GM12878 (cell line): ENCODE results near the gene DNASE1L3. TPM values are rescaled to one million over a fixed set of nuclear protein-coding genes. Genes with fewer than 3 reads are reported as not detected.

Experiments
- ATAC-seq: fragments of 200-7000 bp; cut with Tn5 transposase; 3 replicates; pipeline ENCODE4 v1.9.1; 2020; ENCODE audit warnings: mild to moderate bottlenecking, moderate library complexity
- BruUV-seq: library from RNA; stranded (reverse); fragments of 400-500 nt; replicated peaks from 2 replicates; lab custom pipeline; 2021; lab: Mats Ljungman, UMichigan
- CTCF ChIA-PET: fragments of 300-600 bp; sonication (Branson Sonifier 250); formaldehyde crosslinking; extraction: SDS; loops from one replicate; lab custom pipeline; 2021; ENCODE audit warnings: inconsistent platforms; lab: Yijun Ruan, JAX
- POLR2A ChIA-PET: fragments of 350-600 bp; formaldehyde crosslinking; extraction: SDS; loops from one replicate; lab custom pipeline; 2021; ENCODE audit warnings: inconsistent platforms; lab: Charles Lee
- RAD21 ChIA-PET: fragments of 300-600 bp; sonication (Branson Sonifier 250); formaldehyde crosslinking; loops from one replicate; lab custom pipeline; 2023; ENCODE audit warnings: antibody characterized with exemption; ENCODE audit not compliant: unreplicated experiment; lab: Charles Lee
- SMC1A ChIA-PET: fragments of 300-600 bp; sonication (Branson Sonifier 250); formaldehyde crosslinking; loops from one replicate; lab custom pipeline; 2023; ENCODE audit not compliant: unreplicated experiment, uncharacterized antibody; lab: Charles Lee
- DNase-seq: peaks from one replicate; pipeline ENCODE4 v3.0.0-alpha.2; 2011; ENCODE audit warnings: low read depth, low spot score
- FAIRE-seq: peaks from 3 replicates; lab custom pipeline; 2011; peaks lifted over from hg19 to GRCh38; lab: Jason Lieb, UNC
- H2AFZ ChIP-seq: 2 replicates; pipeline ENCODE4 v1.6.0; 2011; ENCODE audit warnings: low read depth, low read length, control low read depth; ENCODE audit not compliant: control insufficient read depth
- H3K27ac ChIP-seq: 2 replicates; pipeline ENCODE4 v1.5.1; 2011; ENCODE audit warnings: control low read depth; ENCODE audit not compliant: control insufficient read depth, insufficient read depth
- H3K27me3 ChIP-seq, 2 experiments: replicated peaks in 1 of 2; 2 replicates each; pipeline versions ENCODE4 v1.6.0 to v1.6.1; 2011; ENCODE audit warnings: low read length in 1 of 2; ENCODE audit not compliant: control insufficient read depth in 2 of 2, insufficient read depth in 2 of 2
- H3K36me3 ChIP-seq, 2 experiments: 2 replicates each; pipeline ENCODE4 v1.5.1; 2011; ENCODE audit warnings: low read length in 1 of 2; ENCODE audit not compliant: control insufficient read depth in 2 of 2, insufficient read depth in 2 of 2
- H3K4me1 ChIP-seq: 2 replicates; pipeline ENCODE4 v1.6.1; 2011; ENCODE audit warnings: mild to moderate bottlenecking, low read length, moderate library complexity, mixed read lengths; ENCODE audit not compliant: control insufficient read depth, insufficient read depth
- H3K4me2 ChIP-seq: 2 replicates; pipeline ENCODE4 v1.6.0; 2011; ENCODE audit warnings: control low read depth; ENCODE audit not compliant: control insufficient read depth, insufficient read depth
- H3K4me3 ChIP-seq: fragments of 200-600 bp; sonication (generic); 2 replicates; pipeline ENCODE4 v1.5.1; 2016
- H3K79me2 ChIP-seq: 2 replicates; pipeline ENCODE4 v1.6.0; 2011; ENCODE audit warnings: low read length; ENCODE audit not compliant: control insufficient read depth, insufficient read depth
- H3K9ac ChIP-seq: 2 replicates; pipeline ENCODE4 v1.8.0; 2011; ENCODE audit warnings: low read length, control low read depth, mixed read lengths; ENCODE audit not compliant: control insufficient read depth, insufficient read depth
- H3K9me3 ChIP-seq: replicated peaks from 3 replicates; pipeline ENCODE4 v1.5.1; 2011; ENCODE audit warnings: mild to moderate bottlenecking, low read length; ENCODE audit not compliant: control insufficient read depth, insufficient read depth
- H4K20me1 ChIP-seq: 2 replicates; pipeline ENCODE4 v1.6.0; 2011; ENCODE audit not compliant: control insufficient read depth, insufficient read depth
- FOXM1 ChIP-seq: IDR thresholded peaks from 2 replicates; pipeline ENCODE4 v1.6.1; 2012; ENCODE audit warnings: low read depth, mild to moderate bottlenecking, inconsistent platforms, low read length, moderate library complexity
- PML ChIP-seq: IDR thresholded peaks from 2 replicates; pipeline ENCODE4 v1.6.1; 2012; ENCODE audit warnings: low read length, inconsistent platforms
- POU2F2 ChIP-seq: IDR thresholded peaks from 3 replicates; pipeline ENCODE4 v1.6.1; 2011; ENCODE audit warnings: low read depth, mild to moderate bottlenecking, low read length, borderline replicate concordance
- RUNX3 ChIP-seq: IDR thresholded peaks from 2 replicates; pipeline ENCODE4 v1.6.1; 2012; ENCODE audit warnings: low read length, inconsistent platforms
- SMARCA5 ChIP-seq: fragments of 450-650 bp; IDR thresholded peaks from 2 replicates; pipeline ENCODE4 v1.6.1; 2017; ENCODE audit warnings: mild to moderate bottlenecking
- YBX1 ChIP-seq: fragments of 450-650 bp; IDR thresholded peaks from 2 replicates; pipeline ENCODE4 v1.6.1; 2016; ENCODE audit warnings: antibody characterized with exemption
- WGBS: methylation state at CpG from one replicate; pipeline ENCODE4 v1.1.6; 2016; ENCODE audit warnings: low lambda C conversion rate; ENCODE audit not compliant: insufficient replicate concordance, insufficient coverage; ENCODE audit errors: missing lambda C conversion rate; 5-methylcytosine and 5-hydroxymethylcytosine counted together
- in situ Hi-C: fragments of 300-500 bp; cut with MboI; formaldehyde crosslinking; loops from 9 replicates; pipeline ENCODE4 v1.14.3; 2018; ENCODE audit warnings: mixed read lengths
- intact Hi-C: fragments of 100-400 bp; cut with micrococcal nuclease; formaldehyde crosslinking; loops from one replicate; pipeline ENCODE4 v1.14.2; 2022; ENCODE audit not compliant: unreplicated experiment
- polyA plus RNA-seq, 11 experiments: library from polyadenylated mRNA; depleted of rRNA in 4 of 11; unstranded in 6 of 11; stranded (reverse) in 5 of 11; fragments of >200 nt; fragmentation: Nextera tagmentation in 4 of 11; fragmentation: Illumina TruSeq in 1 of 11; extraction: Ambion mirVana in 4 of 11; extraction: Trizol in 1 of 11; gene quantifications; 1 replicate in 1 of 11; 2 replicates in 10 of 11; pipeline versions ENCODE4 v1.2.1 to v1.2.3, GENCODE V29; 2011 to 2016; ENCODE audit warnings: inconsistent platforms in 2 of 11, missing spikeins in 2 of 11, low read depth in 1 of 11
- total RNA-seq, 4 experiments: library from RNA; depleted of rRNA in 3 of 4; stranded (reverse); fragments of >200 nt in 3 of 4; fragmentation: Illumina TruSeq in 1 of 4; extraction: Trizol in 1 of 4; gene quantifications; 2 replicates each; pipeline versions ENCODE4 v1.2.1 to v1.2.3, GENCODE V29; 2013 to 2021
- TF ChIP-seq, protein P1 (sequence below): fragments of 450-650 bp; formaldehyde crosslinking; IDR thresholded peaks from 2 replicates; pipeline ENCODE4 v1.4.0; 2022; ENCODE audit warnings: mild to moderate bottlenecking, moderate library complexity
- TF ChIP-seq, protein P2 (sequence below): fragments of 450-650 bp; IDR thresholded peaks from 2 replicates; pipeline ENCODE4 v1.6.1; 2017; ENCODE audit warnings: low read depth, mild to moderate bottlenecking, moderate library complexity

The DNASE1L3 gene
- total and polyA plus RNA-seq, 10 of the 15 experiments (the other 5 are each of a cell fraction or from before 2014, with no cell fraction given), result 3.2 to 72.1 (median 6.3) TPM

- in situ Hi-C loops, result loop anchor here (25.0 kb wide), 1 partner anchor 1171 kb away; no protein-coding TSS in a partner anchor
- RAD21 ChIA-PET, result interaction anchor here (0.7 to 11.9 kb wide), 17 partner anchors 9 to 550 kb away, joined by 3 to 285 read pairs (median 16); partner anchors contain the start of genes ABHD6, HTD2 and RPP14
Observed at GRCh38 chr3:58216496-58217195, 5.9 kb upstream of the DNASE1L3 start.

DNA sequence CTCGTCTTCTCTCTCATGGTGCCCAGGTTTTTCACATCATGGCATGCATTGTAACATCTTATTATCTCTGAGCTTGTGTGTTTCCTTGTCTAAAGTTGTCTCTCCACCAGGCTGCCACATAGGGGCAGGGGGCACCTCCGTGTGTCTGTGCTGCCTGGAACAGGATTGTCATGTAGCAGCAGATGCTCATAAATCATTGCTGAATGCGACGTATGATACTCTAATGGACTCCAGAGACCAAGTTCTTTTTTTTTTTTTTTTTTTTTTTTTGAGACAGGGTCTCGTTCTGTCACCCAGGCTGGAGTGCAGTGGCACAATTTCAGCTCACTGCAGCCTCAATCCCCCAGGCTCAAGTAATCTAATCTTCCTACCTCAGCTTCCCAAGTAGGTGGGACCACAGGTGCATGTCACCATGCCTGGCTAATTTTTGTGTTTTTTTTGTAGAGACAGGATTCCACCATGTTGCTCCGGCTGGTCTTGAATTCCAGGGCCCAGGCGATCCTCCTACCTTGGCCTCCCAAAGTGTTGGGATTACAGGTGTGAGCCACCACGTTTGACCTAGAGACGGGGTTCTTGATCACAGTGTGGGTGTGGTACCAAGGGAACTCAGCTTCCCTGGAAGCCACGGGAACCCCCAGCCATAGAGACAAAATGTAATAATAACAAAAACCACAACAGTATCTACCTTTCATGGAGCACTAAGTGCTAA lies 4.7 kb upstream of the DNASE1L3 start:
- H3K9me3 ChIP-seq, result no peaks in the 10 kb centered on the region; the same call in 2 of the 3 replicates
- RAD21 ChIA-PET, result interaction anchor here (0.6 to 11.9 kb wide), 14 partner anchors 8 to 206 kb away, joined by 3 to 285 read pairs (median 8); partner anchors contain the start of genes ABHD6, HTD2 and RPP14
- in situ Hi-C loops, result loop anchor here (25.0 kb wide), 1 partner anchor 1172 kb away; no protein-coding TSS in a partner anchor
- CTCF ChIA-PET, result interaction anchor here (1.3 to 13.5 kb wide), 9 partner anchors 7 to 92 kb away, joined by 4 to 655 read pairs (median 10); partner anchors contain the start of genes ABHD6, HTD2 and RPP14
- POLR2A ChIA-PET, result interaction anchor here (0.6 to 15.5 kb wide), 6 partner anchors 8 to 38 kb away, joined by 3 to 491 read pairs (median 6); partner anchors contain the start of gene ABHD6
- intact Hi-C loops, result loop anchor here (2.0 kb wide), 2 partner anchors 15 to 21 kb away; partner anchors contain the start of gene ABHD6
- ATAC-seq, result peak; percentile 2
- H3K4me3 ChIP-seq, result no peak overlapping the region
- H3K9ac ChIP-seq, result peak overlapping the region; percentile 11
- DNase-seq, result no peak
- SMC1A ChIA-PET, result interaction anchor here (0.9 to 14.2 kb wide), 11 partner anchors 9 to 199 kb away, joined by 3 to 510 read pairs (median 7); partner anchors contain the start of genes HTD2 and RPP14
- H4K20me1 ChIP-seq, result no peaks in the 10 kb centered on the region
- TSS peak; percentile 84 for BruUV-seq
- H3K27ac ChIP-seq, result peak overlapping the region; percentile 83
- 35% methylated on average over 9 of the region's 10 CpGs for WGBS
- H2AFZ ChIP-seq, result no peak overlapping the region
- H3K4me2 ChIP-seq, result peak overlapping the region; percentile 81
- no peaks in the 10 kb centered on the region for H3K27me3 ChIP-seq
- no peaks in the 10 kb centered on the region for H3K79me2 ChIP-seq
- FAIRE-seq, result no peak
- peaks cover 56% of the 10 kb centered on the region for H3K4me1 ChIP-seq
- no peaks in the 10 kb centered on the region for H3K36me3 ChIP-seq
- TF ChIP-seq POU2F2, result no peak
- TF ChIP-seq, protein P1, sequence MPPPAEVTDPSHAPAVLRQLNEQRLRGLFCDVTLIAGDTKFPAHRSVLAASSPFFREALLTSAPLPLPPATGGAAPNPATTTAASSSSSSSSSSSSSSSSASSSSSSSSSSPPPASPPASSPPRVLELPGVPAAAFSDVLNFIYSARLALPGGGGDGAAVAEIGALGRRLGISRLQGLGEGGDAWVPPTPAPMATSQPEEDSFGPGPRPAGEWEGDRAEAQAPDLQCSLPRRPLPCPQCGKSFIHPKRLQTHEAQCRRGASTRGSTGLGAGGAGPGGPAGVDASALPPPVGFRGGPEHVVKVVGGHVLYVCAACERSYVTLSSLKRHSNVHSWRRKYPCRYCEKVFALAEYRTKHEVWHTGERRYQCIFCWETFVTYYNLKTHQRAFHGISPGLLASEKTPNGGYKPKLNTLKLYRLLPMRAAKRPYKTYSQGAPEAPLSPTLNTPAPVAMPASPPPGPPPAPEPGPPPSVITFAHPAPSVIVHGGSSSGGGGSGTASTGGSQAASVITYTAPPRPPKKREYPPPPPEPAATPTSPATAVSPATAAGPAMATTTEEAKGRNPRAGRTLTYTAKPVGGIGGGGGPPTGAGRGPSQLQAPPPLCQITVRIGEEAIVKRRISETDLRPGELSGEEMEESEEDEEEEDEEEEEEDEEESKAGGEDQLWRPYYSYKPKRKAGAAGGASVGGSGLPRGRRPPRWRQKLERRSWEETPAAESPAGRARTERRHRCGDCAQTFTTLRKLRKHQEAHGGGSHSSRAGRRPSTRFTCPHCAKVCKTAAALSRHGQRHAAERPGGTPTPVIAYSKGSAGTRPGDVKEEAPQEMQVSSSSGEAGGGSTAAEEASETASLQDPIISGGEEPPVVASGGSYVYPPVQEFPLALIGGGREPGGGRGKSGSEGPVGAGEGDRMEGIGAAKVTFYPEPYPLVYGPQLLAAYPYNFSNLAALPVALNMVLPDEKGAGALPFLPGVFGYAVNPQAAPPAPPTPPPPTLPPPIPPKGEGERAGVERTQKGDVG, result no peak
- no peak for TF ChIP-seq YBX1
- TF ChIP-seq, protein P2, sequence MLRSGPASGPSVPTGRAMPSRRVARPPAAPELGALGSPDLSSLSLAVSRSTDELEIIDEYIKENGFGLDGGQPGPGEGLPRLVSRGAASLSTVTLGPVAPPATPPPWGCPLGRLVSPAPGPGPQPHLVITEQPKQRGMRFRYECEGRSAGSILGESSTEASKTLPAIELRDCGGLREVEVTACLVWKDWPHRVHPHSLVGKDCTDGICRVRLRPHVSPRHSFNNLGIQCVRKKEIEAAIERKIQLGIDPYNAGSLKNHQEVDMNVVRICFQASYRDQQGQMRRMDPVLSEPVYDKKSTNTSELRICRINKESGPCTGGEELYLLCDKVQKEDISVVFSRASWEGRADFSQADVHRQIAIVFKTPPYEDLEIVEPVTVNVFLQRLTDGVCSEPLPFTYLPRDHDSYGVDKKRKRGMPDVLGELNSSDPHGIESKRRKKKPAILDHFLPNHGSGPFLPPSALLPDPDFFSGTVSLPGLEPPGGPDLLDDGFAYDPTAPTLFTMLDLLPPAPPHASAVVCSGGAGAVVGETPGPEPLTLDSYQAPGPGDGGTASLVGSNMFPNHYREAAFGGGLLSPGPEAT, result no peak
- peak; percentile 31 for TF ChIP-seq RUNX3
- no peak; the same call in 1 of the 2 replicates for TF ChIP-seq SMARCA5

More at GRCh38 chr3:58216496-58217195, 5.9 kb upstream of the DNASE1L3 start:
- Histone ChIP-seq H3K9me3 (no peaks in the 10 kb centered on the region; the same call in none of the 3 replicates), H3K27me3 (no peaks in the 10 kb centered on the region), H3K36me3 (no peaks in the 10 kb centered on the region), H4K20me1 (no peaks in the 10 kb centered on the region), H2AFZ (no peak overlapping the region), H3K4me2 (peak overlapping the region; percentile 49; the same call in 1 of the 2 replicates), H3K9ac (no peak overlapping the region), H3K79me2 (no peaks in the 10 kb centered on the region), H3K4me1 (peaks cover 56% of the 10 kb centered on the region), H3K4me3 (no peak overlapping the region), H3K27ac (no peak overlapping the region)
- DNase-seq (no peak), ATAC-seq (no peak), FAIRE-seq (no peak)
- 82% methylated on average over 10 of the region's 10 CpGs for WGBS
- no peak for TF ChIP-seq PML
- TF ChIP-seq FOXM1, result 0 out of 2 replicates have a peak, but pooled peaks have one; percentile 1
- no TSS peak for BruUV-seq
- POLR2A ChIA-PET, result interaction anchor here (0.6 to 15.5 kb wide), 12 partner anchors 8 to 1588 kb away, joined by 3 to 491 read pairs (median 4); partner anchors contain the start of gene ABHD6
- intact Hi-C loops, result loop anchor here (1.0 kb wide), 2 partner anchors 20 to 29 kb away; no protein-coding TSS in a partner anchor
- SMC1A ChIA-PET, result interaction anchor here (0.6 to 14.2 kb wide), 26 partner anchors 8 to 609 kb away, joined by 3 to 510 read pairs (median 4); partner anchors contain the start of genes ABHD6, FLNB, HTD2 and RPP14
- CTCF ChIA-PET, result interaction anchor here (0.6 to 13.5 kb wide), 18 partner anchors 8 to 299 kb away, joined by 3 to 655 read pairs (median 6); partner anchors contain the start of genes ABHD6, FLNB, HTD2 and RPP14
